HEK293 (cell line): ENCODE measurements around the gene PIGL.

Source experiments
- CTCF ChIA-PET: fragments of 350-600 bp; formaldehyde crosslinking; extraction: SDS; loops from one replicate; lab custom pipeline; 2021; ENCODE audit warnings: antibody characterized with exemption; lab: Yijun Ruan, JAX
- POLR2A ChIA-PET: fragments of 300-600 bp; formaldehyde crosslinking; extraction: SDS; loops from one replicate; lab custom pipeline; 2020; ENCODE audit warnings: antibody characterized with exemption, inconsistent platforms; lab: Yijun Ruan, JAX
- H3K27ac ChIP-seq: fragments of 200-500 bp; sonication (Bioruptor generic); 2 replicates; pipeline ENCODE4 v1.5.1; 2014; ENCODE audit warnings: low read depth, low read length, control low read depth, inconsistent platforms; ENCODE audit errors: extremely low read depth
- H3K36me3 ChIP-seq, 2 experiments: fragments of 200-500 bp in 1 of 2; sonication (Bioruptor generic) in 1 of 2; 1 replicate in 1 of 2; 2 replicates in 1 of 2; pipeline ENCODE4 v1.5.1; 2014 to 2017; ENCODE audit warnings: inconsistent platforms in 2 of 2, low read length in 2 of 2; ENCODE audit not compliant: control insufficient read depth in 2 of 2, insufficient read depth in 1 of 2
- H3K4me1 ChIP-seq: fragments of 200-500 bp; sonication (Bioruptor generic); 2 replicates; pipeline ENCODE4 v1.5.1; 2014; ENCODE audit warnings: mild to moderate bottlenecking, low read length, inconsistent platforms; ENCODE audit not compliant: control insufficient read depth, insufficient read depth
- H3K4me3 ChIP-seq: 2 replicates; pipeline ENCODE4 v1.5.1; 2011; ENCODE audit warnings: low read depth, mild to moderate bottlenecking, control low read depth, low read length, moderate library complexity
- H3K9me3 ChIP-seq: fragments of 200-500 bp; sonication (Bioruptor generic); 2 replicates; pipeline ENCODE4 v1.5.1; 2014; ENCODE audit warnings: low read depth, low read length, inconsistent platforms; ENCODE audit not compliant: control insufficient read depth, insufficient read depth
- GLI4 ChIP-seq: fragments of 450-650 bp; formaldehyde crosslinking; IDR thresholded peaks from 2 replicates; pipeline ENCODE4 v1.5.1; 2016; ENCODE audit warnings: missing biosample characterization, missing genetic modification characterization
- PRDM1 ChIP-seq: fragments of 450-650 bp; formaldehyde crosslinking; IDR thresholded peaks from 2 replicates; pipeline ENCODE4; 2016; ENCODE audit warnings: missing biosample characterization, missing genetic modification characterization
- REPIN1 ChIP-seq: fragments of 450-650 bp; formaldehyde crosslinking; IDR thresholded peaks from 2 replicates; pipeline ENCODE4 v1.5.1; 2017; ENCODE audit warnings: missing biosample characterization, missing genetic modification characterization, low read depth
- SCRT1 ChIP-seq: fragments of 450-650 bp; formaldehyde crosslinking; IDR thresholded peaks from 2 replicates; pipeline ENCODE4 v1.5.1; 2016; ENCODE audit warnings: missing biosample characterization, missing genetic modification characterization, borderline replicate concordance
- ZFP69B ChIP-seq: fragments of 450-650 bp; formaldehyde crosslinking; IDR thresholded peaks from 2 replicates; pipeline ENCODE4 v1.5.1; 2016; ENCODE audit warnings: missing biosample characterization, missing genetic modification characterization
- ZNF239 ChIP-seq: fragments of 450-650 bp; formaldehyde crosslinking; IDR thresholded peaks from 2 replicates; pipeline ENCODE4 v1.5.1; 2016; ENCODE audit warnings: missing biosample characterization, missing genetic modification characterization
- ZNF350 ChIP-seq: fragments of 450-650 bp; formaldehyde crosslinking; IDR thresholded peaks from 2 replicates; pipeline ENCODE4 v1.5.0; 2017; ENCODE audit warnings: missing biosample characterization, mild to moderate bottlenecking, missing genetic modification characterization
- ZNF660 ChIP-seq: fragments of 450-650 bp; IDR thresholded peaks from 2 replicates; pipeline ENCODE4 v1.5.1; 2018; ENCODE audit warnings: missing biosample characterization, mild to moderate bottlenecking, missing genetic modification characterization
- ZNF76 ChIP-seq: fragments of 450-650 bp; formaldehyde crosslinking; IDR thresholded peaks from 2 replicates; pipeline ENCODE4; 2016; ENCODE audit warnings: low read depth, missing biosample characterization, missing genetic modification characterization, borderline replicate concordance
- TF ChIP-seq, protein P1 (sequence below): fragments of 450-650 bp; formaldehyde crosslinking; IDR thresholded peaks from 2 replicates; pipeline ENCODE4 v1.5.1; 2017; ENCODE audit warnings: missing biosample characterization, missing genetic modification characterization
- TF ChIP-seq, protein P2 (sequence below): fragments of 450-650 bp; formaldehyde crosslinking; IDR thresholded peaks from 2 replicates; pipeline ENCODE4 v1.5.1; 2016; ENCODE audit warnings: missing biosample characterization, missing genetic modification characterization
- TF ChIP-seq, protein P3 (sequence below): fragments of 450-650 bp; formaldehyde crosslinking; IDR thresholded peaks from 2 replicates; pipeline ENCODE4 v1.5.0; 2017; ENCODE audit warnings: missing biosample characterization, missing genetic modification characterization, borderline replicate concordance
- TF ChIP-seq, protein P4 (sequence below): fragments of 450-650 bp; formaldehyde crosslinking; IDR thresholded peaks from 2 replicates; pipeline ENCODE4 v1.5.1; 2017; ENCODE audit warnings: missing biosample characterization, missing genetic modification characterization
- TF ChIP-seq, protein P5 (sequence below): fragments of 450-650 bp; formaldehyde crosslinking; IDR thresholded peaks from 2 replicates; pipeline ENCODE4 v1.5.1; 2016; ENCODE audit warnings: missing biosample characterization, missing genetic modification characterization, borderline replicate concordance
- TF ChIP-seq, protein P6 (sequence below): IDR thresholded peaks from 2 replicates; pipeline ENCODE4 v1.6.1; 2011; ENCODE audit warnings: mild to moderate bottlenecking, low read depth, low read length, borderline replicate concordance

PIGL gene

DNA sequence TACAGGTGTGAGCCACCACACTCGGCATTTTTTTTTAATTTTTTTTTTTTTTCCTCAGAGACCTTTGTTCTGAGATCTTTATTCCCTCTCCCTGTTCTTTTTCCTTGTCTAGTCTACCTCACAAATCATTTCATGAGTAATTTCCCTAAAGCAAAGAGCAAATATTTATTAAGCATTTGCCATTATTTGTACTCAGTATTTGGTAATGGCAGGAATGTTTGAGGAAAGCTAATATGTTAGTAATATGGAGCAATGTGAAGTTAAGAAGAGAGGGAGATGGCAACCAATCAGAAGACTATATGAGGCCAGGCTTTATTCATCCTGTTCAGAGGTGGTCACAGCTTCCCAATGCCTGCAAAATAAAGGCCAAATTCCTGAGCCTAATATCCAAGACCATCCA lies 122.9 kb downstream of the PIGL start (continued):
- TF ChIP-seq, protein P1, sequence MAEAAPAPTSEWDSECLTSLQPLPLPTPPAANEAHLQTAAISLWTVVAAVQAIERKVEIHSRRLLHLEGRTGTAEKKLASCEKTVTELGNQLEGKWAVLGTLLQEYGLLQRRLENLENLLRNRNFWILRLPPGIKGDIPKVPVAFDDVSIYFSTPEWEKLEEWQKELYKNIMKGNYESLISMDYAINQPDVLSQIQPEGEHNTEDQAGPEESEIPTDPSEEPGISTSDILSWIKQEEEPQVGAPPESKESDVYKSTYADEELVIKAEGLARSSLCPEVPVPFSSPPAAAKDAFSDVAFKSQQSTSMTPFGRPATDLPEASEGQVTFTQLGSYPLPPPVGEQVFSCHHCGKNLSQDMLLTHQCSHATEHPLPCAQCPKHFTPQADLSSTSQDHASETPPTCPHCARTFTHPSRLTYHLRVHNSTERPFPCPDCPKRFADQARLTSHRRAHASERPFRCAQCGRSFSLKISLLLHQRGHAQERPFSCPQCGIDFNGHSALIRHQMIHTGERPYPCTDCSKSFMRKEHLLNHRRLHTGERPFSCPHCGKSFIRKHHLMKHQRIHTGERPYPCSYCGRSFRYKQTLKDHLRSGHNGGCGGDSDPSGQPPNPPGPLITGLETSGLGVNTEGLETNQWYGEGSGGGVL (tag by site-specific recombination): no peak
- no peak for TF ChIP-seq GLI4 (tag by site-specific recombination)
- TF ChIP-seq, protein P2, sequence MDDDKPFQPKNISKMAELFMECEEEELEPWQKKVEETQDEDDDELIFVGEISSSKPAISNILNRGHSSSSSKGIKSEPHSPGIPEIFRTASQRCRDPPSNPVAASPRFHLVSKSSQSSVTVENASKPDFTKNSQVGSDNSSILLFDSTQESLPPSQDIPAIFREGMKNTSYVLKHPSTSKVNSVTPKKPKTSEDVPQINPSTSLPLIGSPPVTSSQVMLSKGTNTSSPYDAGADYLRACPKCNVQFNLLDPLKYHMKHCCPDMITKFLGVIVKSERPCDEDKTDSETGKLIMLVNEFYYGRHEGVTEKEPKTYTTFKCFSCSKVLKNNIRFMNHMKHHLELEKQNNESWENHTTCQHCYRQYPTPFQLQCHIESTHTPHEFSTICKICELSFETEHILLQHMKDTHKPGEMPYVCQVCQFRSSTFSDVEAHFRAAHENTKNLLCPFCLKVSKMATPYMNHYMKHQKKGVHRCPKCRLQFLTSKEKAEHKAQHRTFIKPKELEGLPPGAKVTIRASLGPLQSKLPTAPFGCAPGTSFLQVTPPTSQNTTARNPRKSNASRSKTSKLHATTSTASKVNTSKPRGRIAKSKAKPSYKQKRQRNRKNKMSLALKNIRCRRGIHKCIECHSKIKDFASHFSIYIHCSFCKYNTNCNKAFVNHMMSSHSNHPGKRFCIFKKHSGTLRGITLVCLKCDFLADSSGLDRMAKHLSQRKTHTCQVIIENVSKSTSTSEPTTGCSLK: no peak
- TF ChIP-seq, protein P3, sequence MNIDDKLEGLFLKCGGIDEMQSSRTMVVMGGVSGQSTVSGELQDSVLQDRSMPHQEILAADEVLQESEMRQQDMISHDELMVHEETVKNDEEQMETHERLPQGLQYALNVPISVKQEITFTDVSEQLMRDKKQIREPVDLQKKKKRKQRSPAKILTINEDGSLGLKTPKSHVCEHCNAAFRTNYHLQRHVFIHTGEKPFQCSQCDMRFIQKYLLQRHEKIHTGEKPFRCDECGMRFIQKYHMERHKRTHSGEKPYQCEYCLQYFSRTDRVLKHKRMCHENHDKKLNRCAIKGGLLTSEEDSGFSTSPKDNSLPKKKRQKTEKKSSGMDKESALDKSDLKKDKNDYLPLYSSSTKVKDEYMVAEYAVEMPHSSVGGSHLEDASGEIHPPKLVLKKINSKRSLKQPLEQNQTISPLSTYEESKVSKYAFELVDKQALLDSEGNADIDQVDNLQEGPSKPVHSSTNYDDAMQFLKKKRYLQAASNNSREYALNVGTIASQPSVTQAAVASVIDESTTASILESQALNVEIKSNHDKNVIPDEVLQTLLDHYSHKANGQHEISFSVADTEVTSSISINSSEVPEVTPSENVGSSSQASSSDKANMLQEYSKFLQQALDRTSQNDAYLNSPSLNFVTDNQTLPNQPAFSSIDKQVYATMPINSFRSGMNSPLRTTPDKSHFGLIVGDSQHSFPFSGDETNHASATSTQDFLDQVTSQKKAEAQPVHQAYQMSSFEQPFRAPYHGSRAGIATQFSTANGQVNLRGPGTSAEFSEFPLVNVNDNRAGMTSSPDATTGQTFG (tag by site-specific recombination): no peak

DNA sequence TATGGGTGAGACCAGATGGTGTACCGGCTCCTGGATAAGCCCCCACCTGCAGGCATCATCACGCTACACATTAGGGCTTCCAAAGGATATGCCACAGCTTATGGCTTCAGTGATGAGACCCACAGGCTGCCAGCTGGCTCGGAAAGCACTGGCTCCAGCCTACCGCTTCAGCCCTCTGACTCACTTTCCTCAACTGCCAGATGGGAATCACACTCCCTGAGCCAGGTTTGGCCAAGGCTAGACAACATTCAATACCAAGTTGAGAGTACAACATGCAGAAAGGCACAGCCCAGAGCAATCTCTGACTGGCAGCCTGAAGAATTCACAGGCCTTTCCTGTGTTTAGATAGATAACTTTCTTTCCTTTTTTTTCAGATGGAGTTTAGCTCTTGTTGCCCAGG lies 126.0 kb downstream of the PIGL start:
- Histone ChIP-seq H3K27ac (no peak overlapping the region), H3K4me1 (no peaks in the 10 kb centered on the region), H3K9me3 (no peaks in the 10 kb centered on the region), H3K36me3 (peaks cover 41 to 44% of the 10 kb centered on the region in 2 experiments), H3K4me3 (no peak overlapping the region)
- CTCF ChIA-PET: interaction anchor here (0.7 to 2.3 kb wide), 2 partner anchors 21 to 126 kb away, joined by 3 to 9 read pairs; partner anchors contain the start of gene PIGL
- POLR2A ChIA-PET: interaction anchor here (0.6 to 1.4 kb wide), 2 partner anchors 22 to 38 kb away, joined by 5 read pairs; partner anchors contain the start of gene UBB
- TF ChIP-seq ZNF660 (tag by site-specific recombination) (no peak), ZNF76 (tag by site-specific recombination) (no peak), ZFP69B (no peak), ZNF350 (tag by site-specific recombination) (no peak), PRDM1 (tag by site-specific recombination) (no peak), SCRT1 (tag by site-specific recombination) (no peak), REPIN1 (tag by site-specific recombination) (no peak), ZNF239 (tag by site-specific recombination) (no peak)
- TF ChIP-seq, protein P4, sequence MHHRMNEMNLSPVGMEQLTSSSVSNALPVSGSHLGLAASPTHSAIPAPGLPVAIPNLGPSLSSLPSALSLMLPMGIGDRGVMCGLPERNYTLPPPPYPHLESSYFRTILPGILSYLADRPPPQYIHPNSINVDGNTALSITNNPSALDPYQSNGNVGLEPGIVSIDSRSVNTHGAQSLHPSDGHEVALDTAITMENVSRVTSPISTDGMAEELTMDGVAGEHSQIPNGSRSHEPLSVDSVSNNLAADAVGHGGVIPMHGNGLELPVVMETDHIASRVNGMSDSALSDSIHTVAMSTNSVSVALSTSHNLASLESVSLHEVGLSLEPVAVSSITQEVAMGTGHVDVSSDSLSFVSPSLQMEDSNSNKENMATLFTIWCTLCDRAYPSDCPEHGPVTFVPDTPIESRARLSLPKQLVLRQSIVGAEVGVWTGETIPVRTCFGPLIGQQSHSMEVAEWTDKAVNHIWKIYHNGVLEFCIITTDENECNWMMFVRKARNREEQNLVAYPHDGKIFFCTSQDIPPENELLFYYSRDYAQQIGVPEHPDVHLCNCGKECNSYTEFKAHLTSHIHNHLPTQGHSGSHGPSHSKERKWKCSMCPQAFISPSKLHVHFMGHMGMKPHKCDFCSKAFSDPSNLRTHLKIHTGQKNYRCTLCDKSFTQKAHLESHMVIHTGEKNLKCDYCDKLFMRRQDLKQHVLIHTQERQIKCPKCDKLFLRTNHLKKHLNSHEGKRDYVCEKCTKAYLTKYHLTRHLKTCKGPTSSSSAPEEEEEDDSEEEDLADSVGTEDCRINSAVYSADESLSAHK (tag by site-specific recombination): no peak
- TF ChIP-seq, protein P5, sequence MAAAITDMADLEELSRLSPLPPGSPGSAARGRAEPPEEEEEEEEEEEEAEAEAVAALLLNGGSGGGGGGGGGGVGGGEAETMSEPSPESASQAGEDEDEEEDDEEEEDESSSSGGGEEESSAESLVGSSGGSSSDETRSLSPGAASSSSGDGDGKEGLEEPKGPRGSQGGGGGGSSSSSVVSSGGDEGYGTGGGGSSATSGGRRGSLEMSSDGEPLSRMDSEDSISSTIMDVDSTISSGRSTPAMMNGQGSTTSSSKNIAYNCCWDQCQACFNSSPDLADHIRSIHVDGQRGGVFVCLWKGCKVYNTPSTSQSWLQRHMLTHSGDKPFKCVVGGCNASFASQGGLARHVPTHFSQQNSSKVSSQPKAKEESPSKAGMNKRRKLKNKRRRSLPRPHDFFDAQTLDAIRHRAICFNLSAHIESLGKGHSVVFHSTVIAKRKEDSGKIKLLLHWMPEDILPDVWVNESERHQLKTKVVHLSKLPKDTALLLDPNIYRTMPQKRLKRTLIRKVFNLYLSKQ (tag by site-specific recombination): no peak
- TF ChIP-seq, protein P6, sequence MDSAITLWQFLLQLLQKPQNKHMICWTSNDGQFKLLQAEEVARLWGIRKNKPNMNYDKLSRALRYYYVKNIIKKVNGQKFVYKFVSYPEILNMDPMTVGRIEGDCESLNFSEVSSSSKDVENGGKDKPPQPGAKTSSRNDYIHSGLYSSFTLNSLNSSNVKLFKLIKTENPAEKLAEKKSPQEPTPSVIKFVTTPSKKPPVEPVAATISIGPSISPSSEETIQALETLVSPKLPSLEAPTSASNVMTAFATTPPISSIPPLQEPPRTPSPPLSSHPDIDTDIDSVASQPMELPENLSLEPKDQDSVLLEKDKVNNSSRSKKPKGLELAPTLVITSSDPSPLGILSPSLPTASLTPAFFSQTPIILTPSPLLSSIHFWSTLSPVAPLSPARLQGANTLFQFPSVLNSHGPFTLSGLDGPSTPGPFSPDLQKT: no peak
- TF ChIP-seq, protein P3 (tag by site-specific recombination): no peak
- TF ChIP-seq, protein P2: no peak
